Right lobe of liver (tissue), 4 donors: ENCODE results near the gene NDUFA8.

Source experiments
- POLR2A ChIP-seq: fragments of 450-650 bp; IDR thresholded peaks from one replicate; pipeline ENCODE4 v1.6.1; 2017; ENCODE audit warnings: antibody characterized with exemption, mild to moderate bottlenecking
- TF ChIP-seq, protein P1 (sequence below), 4 donors: fragments of 200-600 bp in 3 of 4; fragments of 450-650 bp in 1 of 4; IDR thresholded peaks; one replicate each; pipeline versions ENCODE4 v1.5.1 to v1.8.0; 2016 to 2022; ENCODE audit warnings: antibody characterized with exemption in 4 of 4, mild to moderate bottlenecking in 2 of 4
- donor health status: DM: no; HTN: no; CAD: no.
- donor health status: DM: no; HTN: no; CAD: no.
- donor health status: DM: no; HTN: yes; CAD: no.

DNA sequence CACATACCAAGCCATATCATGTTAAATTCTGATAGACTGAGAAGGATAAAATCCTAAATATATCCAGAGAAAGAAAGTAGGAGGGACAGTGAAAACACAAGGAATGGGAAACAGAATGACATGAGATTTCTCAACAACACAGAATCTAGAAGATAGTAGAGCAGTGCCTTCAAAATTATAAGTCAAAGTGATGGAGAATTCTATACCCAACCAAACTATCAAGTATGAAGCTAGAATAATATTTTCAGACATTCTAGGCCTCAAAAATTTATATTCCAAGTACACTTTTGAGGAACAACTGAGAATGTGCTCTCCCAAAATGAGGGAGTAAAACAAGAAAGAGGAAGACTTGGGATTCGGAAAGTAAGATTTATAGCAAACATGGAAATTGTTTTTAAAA is 55.6 kb downstream of the NDUFA8 start:
- TF ChIP-seq, protein P1, sequence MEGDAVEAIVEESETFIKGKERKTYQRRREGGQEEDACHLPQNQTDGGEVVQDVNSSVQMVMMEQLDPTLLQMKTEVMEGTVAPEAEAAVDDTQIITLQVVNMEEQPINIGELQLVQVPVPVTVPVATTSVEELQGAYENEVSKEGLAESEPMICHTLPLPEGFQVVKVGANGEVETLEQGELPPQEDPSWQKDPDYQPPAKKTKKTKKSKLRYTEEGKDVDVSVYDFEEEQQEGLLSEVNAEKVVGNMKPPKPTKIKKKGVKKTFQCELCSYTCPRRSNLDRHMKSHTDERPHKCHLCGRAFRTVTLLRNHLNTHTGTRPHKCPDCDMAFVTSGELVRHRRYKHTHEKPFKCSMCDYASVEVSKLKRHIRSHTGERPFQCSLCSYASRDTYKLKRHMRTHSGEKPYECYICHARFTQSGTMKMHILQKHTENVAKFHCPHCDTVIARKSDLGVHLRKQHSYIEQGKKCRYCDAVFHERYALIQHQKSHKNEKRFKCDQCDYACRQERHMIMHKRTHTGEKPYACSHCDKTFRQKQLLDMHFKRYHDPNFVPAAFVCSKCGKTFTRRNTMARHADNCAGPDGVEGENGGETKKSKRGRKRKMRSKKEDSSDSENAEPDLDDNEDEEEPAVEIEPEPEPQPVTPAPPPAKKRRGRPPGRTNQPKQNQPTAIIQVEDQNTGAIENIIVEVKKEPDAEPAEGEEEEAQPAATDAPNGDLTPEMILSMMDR (IDR thresholded peaks at IDR 0.05), result no peak
- TF ChIP-seq POLR2A, result no peak
